Measurements from ENCODE around the gene EHD3. TPM values are rescaled to one million over a fixed set of nuclear protein-coding genes. Genes with fewer than 3 reads are reported as not detected.

Gene EHD3
- total RNA-seq, 1 experiment from 2014 or later, result 152 TPM

- H3K27me3 ChIP-seq (ENCODE audit: low read length), result no peaks in the 10 kb centered on the region
- no peaks in the 10 kb centered on the region for H3K9me3 ChIP-seq (ENCODE audit: low read length)
- no peak overlapping the region for H3K27ac ChIP-seq (ENCODE audit: low read length)
- H3K4me3 ChIP-seq (ENCODE audit: low read length), result no peak overlapping the region
- no peaks in the 10 kb centered on the region for H3K9me2 ChIP-seq (replicated peaks; ENCODE audit: insufficient read depth, low read length)
- no peak overlapping the region for H3K4me2 ChIP-seq (ENCODE audit: low read depth, low read length, poor library complexity, severe bottlenecking)
- H3K79me2 ChIP-seq (ENCODE audit: low read length), result no peaks in the 10 kb centered on the region
- H3K9ac ChIP-seq (ENCODE audit: low read length), result no peak overlapping the region
- no peak for DNase-seq
- H3K36me3 ChIP-seq (ENCODE audit: insufficient read depth, low read length), result no peaks in the 10 kb centered on the region
- no peak overlapping the region for H2AFZ ChIP-seq (ENCODE audit: low read length)
- peaks cover 29% of the 10 kb centered on the region for H3K4me1 ChIP-seq (ENCODE audit: low read length)
- no peaks in the 10 kb centered on the region for H4K20me1 ChIP-seq (ENCODE audit: insufficient read depth, low read depth, low read length)
These were observed 29.2 kb upstream of the EHD3 start for GRCh38 chr2:31204783-31205182.

- H3K9me3 ChIP-seq (ENCODE audit: low read length), result no peaks in the 10 kb centered on the region
- no peaks in the 10 kb centered on the region for H3K9me2 ChIP-seq (replicated peaks; ENCODE audit: insufficient read depth, low read length)
- H3K9ac ChIP-seq (ENCODE audit: low read length), result no peak overlapping the region
- H3K27ac ChIP-seq (ENCODE audit: low read length), result no peak overlapping the region
- H3K36me3 ChIP-seq (ENCODE audit: insufficient read depth, low read length), result no peaks in the 10 kb centered on the region
- no peak overlapping the region for H3K4me2 ChIP-seq (ENCODE audit: low read depth, low read length, poor library complexity, severe bottlenecking)
- no peak overlapping the region for H3K4me3 ChIP-seq (ENCODE audit: low read length)
- peaks cover 32% of the 10 kb centered on the region for H3K4me1 ChIP-seq (ENCODE audit: low read length)
- no peak overlapping the region for H2AFZ ChIP-seq (ENCODE audit: low read length)
- H3K79me2 ChIP-seq (ENCODE audit: low read length), result no peaks in the 10 kb centered on the region
- H4K20me1 ChIP-seq (ENCODE audit: insufficient read depth, low read depth, low read length), result no peaks in the 10 kb centered on the region
- H3K27me3 ChIP-seq (ENCODE audit: low read length), result no peaks in the 10 kb centered on the region
- DNase-seq, result no peak
These were observed 28.8 kb upstream of the EHD3 start for GRCh38 chr2:31205186-31205585.

- Histone ChIP-seq H3K79me2 (ENCODE audit: low read length) (no peaks in the 10 kb centered on the region), H3K27ac (ENCODE audit: low read length) (no peak overlapping the region), H3K36me3 (ENCODE audit: insufficient read depth, low read length) (no peaks in the 10 kb centered on the region), H3K4me2 (ENCODE audit: low read depth, low read length, poor library complexity, severe bottlenecking) (no peak overlapping the region), H3K27me3 (ENCODE audit: low read length) (no peaks in the 10 kb centered on the region), H4K20me1 (ENCODE audit: insufficient read depth, low read depth, low read length) (no peaks in the 10 kb centered on the region), H3K9me2 (replicated peaks; ENCODE audit: insufficient read depth, low read length) (no peaks in the 10 kb centered on the region), H3K4me3 (ENCODE audit: low read length) (no peak overlapping the region), H3K9ac (ENCODE audit: low read length) (no peak overlapping the region), H3K4me1 (ENCODE audit: low read length) (peaks cover 32% of the 10 kb centered on the region), H2AFZ (ENCODE audit: low read length) (no peak overlapping the region), H3K9me3 (ENCODE audit: low read length) (no peaks in the 10 kb centered on the region)
- DNase-seq, result no peak
These were observed 28.3 kb upstream of the EHD3 start for GRCh38 chr2:31205613-31206012.

- no peaks in the 10 kb centered on the region for H3K9me3 ChIP-seq (ENCODE audit: low read length)
- no peaks in the 10 kb centered on the region for H3K36me3 ChIP-seq (ENCODE audit: insufficient read depth, low read length)
- peak overlapping the region; percentile 19; the same call in 1 of the 2 replicates for H2AFZ ChIP-seq (ENCODE audit: low read length)
- H3K4me3 ChIP-seq (ENCODE audit: low read length), result no peak overlapping the region
- no peak overlapping the region; the same call in 1 of the 2 replicates for H3K9ac ChIP-seq (ENCODE audit: low read length)
- DNase-seq, result no peak
- H3K27ac ChIP-seq (ENCODE audit: low read length), result peak overlapping the region; percentile 76; the same call in 1 of the 2 replicates
- peak overlapping the region; percentile 82 for H3K4me2 ChIP-seq (ENCODE audit: low read depth, low read length, poor library complexity, severe bottlenecking)
- peaks cover 44% of the 10 kb centered on the region for H3K4me1 ChIP-seq (ENCODE audit: low read length)
- H3K27me3 ChIP-seq (ENCODE audit: low read length), result no peaks in the 10 kb centered on the region
- no peaks in the 10 kb centered on the region for H3K9me2 ChIP-seq (replicated peaks; ENCODE audit: insufficient read depth, low read length)
- H3K79me2 ChIP-seq (ENCODE audit: low read length), result no peaks in the 10 kb centered on the region
- H4K20me1 ChIP-seq (ENCODE audit: insufficient read depth, low read depth, low read length), result no peaks in the 10 kb centered on the region
These were observed 26.2 kb upstream of the EHD3 start for GRCh38 chr2:31207790-31208189.

GRCh38 chr2:31208240-31208639 is 25.7 kb upstream of the EHD3 start:
- peak overlapping the region; percentile 19 for H2AFZ ChIP-seq (ENCODE audit: low read length)

GRCh38 chr2:31212659-31213600 is 21.0 kb upstream of the EHD3 start:
- Histone ChIP-seq H3K4me2 (ENCODE audit: low read depth, low read length, poor library complexity, severe bottlenecking) (no peak overlapping the region), H3K27me3 (ENCODE audit: low read length) (no peaks in the 10 kb centered on the region), H3K9me2 (replicated peaks; ENCODE audit: insufficient read depth, low read length) (no peaks in the 10 kb centered on the region), H4K20me1 (ENCODE audit: insufficient read depth, low read depth, low read length) (no peaks in the 10 kb centered on the region), H3K36me3 (ENCODE audit: insufficient read depth, low read length) (no peaks in the 10 kb centered on the region), H3K27ac (ENCODE audit: low read length) (peak overlapping the region; percentile 57; the same call in 1 of the 2 replicates), H3K4me1 (ENCODE audit: low read length) (peaks cover 70% of the 10 kb centered on the region), H2AFZ (ENCODE audit: low read length) (no peak overlapping the region), H3K9ac (ENCODE audit: low read length) (no peak overlapping the region), H3K79me2 (ENCODE audit: low read length) (no peaks in the 10 kb centered on the region), H3K9me3 (ENCODE audit: low read length) (no peaks in the 10 kb centered on the region), H3K4me3 (ENCODE audit: low read length) (no peak overlapping the region)
- DNase-seq, result peak; percentile 58

More at GRCh38 chr2:31208240-31208639, 25.7 kb upstream of the EHD3 start:
- H3K27me3 ChIP-seq (ENCODE audit: low read length), result no peaks in the 10 kb centered on the region
- peak; percentile 54 for DNase-seq
- H3K27ac ChIP-seq (ENCODE audit: low read length), result peak overlapping the region; percentile 76
- H3K4me2 ChIP-seq (ENCODE audit: low read depth, low read length, poor library complexity, severe bottlenecking), result peak overlapping the region; percentile 82
- no peaks in the 10 kb centered on the region for H3K79me2 ChIP-seq (ENCODE audit: low read length)
- no peaks in the 10 kb centered on the region for H3K36me3 ChIP-seq (ENCODE audit: insufficient read depth, low read length)
- H3K4me1 ChIP-seq (ENCODE audit: low read length), result peaks cover 49% of the 10 kb centered on the region
- peak overlapping the region; percentile 13 for H3K9ac ChIP-seq (ENCODE audit: low read length)
- H3K9me3 ChIP-seq (ENCODE audit: low read length), result no peaks in the 10 kb centered on the region
- no peaks in the 10 kb centered on the region for H4K20me1 ChIP-seq (ENCODE audit: insufficient read depth, low read depth, low read length)
- peak overlapping the region; percentile 52 for H3K4me3 ChIP-seq (ENCODE audit: low read length)
- no peaks in the 10 kb centered on the region for H3K9me2 ChIP-seq (replicated peaks; ENCODE audit: insufficient read depth, low read length)

- Histone ChIP-seq H3K9me2 (replicated peaks; ENCODE audit: insufficient read depth, low read length) (no peaks in the 10 kb centered on the region), H3K79me2 (ENCODE audit: low read length) (no peaks in the 10 kb centered on the region), H2AFZ (ENCODE audit: low read length) (0 out of 2 replicates have a peak overlapping the region, but pooled peaks have one; percentile 2), H3K4me3 (ENCODE audit: low read length) (no peak overlapping the region), H4K20me1 (ENCODE audit: insufficient read depth, low read depth, low read length) (no peaks in the 10 kb centered on the region), H3K9me3 (ENCODE audit: low read length) (no peaks in the 10 kb centered on the region), H3K4me2 (ENCODE audit: low read depth, low read length, poor library complexity, severe bottlenecking) (peak overlapping the region; percentile 42), H3K9ac (ENCODE audit: low read length) (peak overlapping the region; percentile 34; the same call in 1 of the 2 replicates), H3K27ac (ENCODE audit: low read length) (peak overlapping the region; percentile 57), H3K27me3 (ENCODE audit: low read length) (no peaks in the 10 kb centered on the region), H3K4me1 (ENCODE audit: low read length) (peaks cover 65% of the 10 kb centered on the region), H3K36me3 (ENCODE audit: insufficient read depth, low read length) (no peaks in the 10 kb centered on the region)
- DNase-seq, result no peak
These were observed 20.1 kb upstream of the EHD3 start for GRCh38 chr2:31213601-31214443.
